ENCODE measurements around the gene FLOT2.
A peak's percentile ranks its signal among the peaks of the same experiment; 100 is the strongest.

FLOT2 gene

GRCh38 chr17:28917029-28917428 lies 19.5 kb upstream of the FLOT2 start:
- Histone ChIP-seq H4K20me1 (ENCODE audit: control insufficient read depth, insufficient read depth, low read depth, low read length) (no peaks in the 10 kb centered on the region; the same call in 1 of the 2 replicates), H3K79me2 (ENCODE audit: control insufficient read depth, low read length) (no peaks in the 10 kb centered on the region), H3K4me2 (ENCODE audit: low read length) (no peak overlapping the region), H3K27me3 (ENCODE audit: control insufficient read depth, low read length) (no peaks in the 10 kb centered on the region), H3K9me3 (ENCODE audit: control insufficient read depth, insufficient read depth, low read length) (no peaks in the 10 kb centered on the region), H3K36me3 (ENCODE audit: control insufficient read depth, low read length) (peaks cover 93% of the 10 kb centered on the region), H3K9me2 (replicated peaks; ENCODE audit: control insufficient read depth, low read length) (no peaks in the 10 kb centered on the region), H3K27ac (ENCODE audit: low read depth, low read length) (no peak overlapping the region), H3K4me3 (ENCODE audit: low read length) (no peak overlapping the region), H3K4me1 (ENCODE audit: control insufficient read depth, low read length) (no peaks in the 10 kb centered on the region), H3F3A (ENCODE audit: control insufficient read depth, insufficient read depth) (peaks cover 10% of the 10 kb centered on the region)
- no peak for TF ChIP-seq EZH2phosphoT487 (IDR thresholded peaks at IDR 0.05; ENCODE audit: borderline replicate concordance, low read length)
- TF ChIP-seq CTCF (IDR thresholded peaks at IDR 0.05; ENCODE audit: low read depth, low read length, poor library complexity, severe bottlenecking), result no peak

GRCh38 chr17:28916302-28916934 lies 18.9 kb upstream of the FLOT2 start:
- peaks cover 93% of the 10 kb centered on the region for H3K36me3 ChIP-seq (ENCODE audit: control insufficient read depth, low read length)
- H3F3A ChIP-seq (ENCODE audit: control insufficient read depth, insufficient read depth), result peaks cover 10% of the 10 kb centered on the region
- no peaks in the 10 kb centered on the region for H3K27me3 ChIP-seq (ENCODE audit: control insufficient read depth, low read length)
- no peak overlapping the region for H3K4me3 ChIP-seq (ENCODE audit: low read length)
- no peak overlapping the region for H3K27ac ChIP-seq (ENCODE audit: low read depth, low read length)
- H3K79me2 ChIP-seq (ENCODE audit: control insufficient read depth, low read length), result no peaks in the 10 kb centered on the region
- no peak overlapping the region for H3K4me2 ChIP-seq (ENCODE audit: low read length)
- no peaks in the 10 kb centered on the region; the same call in 1 of the 2 replicates for H4K20me1 ChIP-seq (ENCODE audit: control insufficient read depth, insufficient read depth, low read depth, low read length)
- TF ChIP-seq CTCF (IDR thresholded peaks at IDR 0.05; ENCODE audit: low read depth, low read length, poor library complexity, severe bottlenecking) (peak; percentile 75), EZH2phosphoT487 (IDR thresholded peaks at IDR 0.05; ENCODE audit: borderline replicate concordance, low read length) (no peak)
- H3K9me2 ChIP-seq (replicated peaks; ENCODE audit: control insufficient read depth, low read length), result no peaks in the 10 kb centered on the region
- H3K9me3 ChIP-seq (ENCODE audit: control insufficient read depth, insufficient read depth, low read length), result no peaks in the 10 kb centered on the region
- H3K4me1 ChIP-seq (ENCODE audit: control insufficient read depth, low read length), result no peaks in the 10 kb centered on the region

GRCh38 chr17:28912938-28913333 lies 15.4 kb upstream of the FLOT2 start:
- no peaks in the 10 kb centered on the region for H3K4me1 ChIP-seq (ENCODE audit: control insufficient read depth, low read length)
- H3K9me2 ChIP-seq (replicated peaks; ENCODE audit: control insufficient read depth, low read length), result no peaks in the 10 kb centered on the region
- no peaks in the 10 kb centered on the region for H3K9me3 ChIP-seq (ENCODE audit: control insufficient read depth, insufficient read depth, low read length)
- H3F3A ChIP-seq (ENCODE audit: control insufficient read depth, insufficient read depth), result peaks cover 4% of the 10 kb centered on the region; the same call in 1 of the 2 replicates
- H3K27me3 ChIP-seq (ENCODE audit: control insufficient read depth, low read length), result no peaks in the 10 kb centered on the region
- no peaks in the 10 kb centered on the region for H3K79me2 ChIP-seq (ENCODE audit: control insufficient read depth, low read length)
- no peaks in the 10 kb centered on the region; the same call in 1 of the 2 replicates for H4K20me1 ChIP-seq (ENCODE audit: control insufficient read depth, insufficient read depth, low read depth, low read length)
- H3K4me2 ChIP-seq (ENCODE audit: low read length), result no peak overlapping the region
- peaks cover 96% of the 10 kb centered on the region for H3K36me3 ChIP-seq (ENCODE audit: control insufficient read depth, low read length)
- H3K4me3 ChIP-seq (ENCODE audit: low read length), result no peak overlapping the region
- no peak for TF ChIP-seq EZH2phosphoT487 (IDR thresholded peaks at IDR 0.05; ENCODE audit: borderline replicate concordance, low read length)
- TF ChIP-seq CTCF (IDR thresholded peaks at IDR 0.05; ENCODE audit: low read depth, low read length, poor library complexity, severe bottlenecking), result no peak
- no peak overlapping the region for H3K27ac ChIP-seq (ENCODE audit: low read depth, low read length)

All from DOHH2 (cell line).